PC-9 (cell line): ENCODE data around the gene MYO1H. TPM values are rescaled to one million over a fixed set of nuclear protein-coding genes. Genes with fewer than 3 reads are reported as not detected.

Experiments
- BruUV-seq: library from RNA; stranded (reverse); fragments of 400-500 nt; replicated peaks from 2 replicates; lab custom pipeline; 2021; lab: Mats Ljungman, UMichigan
- CTCF ChIA-PET: fragments of 300-600 bp; sonication (Branson Sonifier 250); formaldehyde crosslinking; loops from one replicate; lab custom pipeline; 2022; ENCODE audit warnings: antibody characterized with exemption; lab: Charles Lee
- POLR2A ChIA-PET: fragments of 300-600 bp; sonication (Branson Sonifier 250); formaldehyde crosslinking; loops from one replicate; lab custom pipeline; 2022; ENCODE audit warnings: antibody characterized with exemption; ENCODE audit not compliant: unreplicated experiment; lab: Charles Lee
- DNase-seq, 2 experiments: peaks; one replicate each; pipeline versions ENCODE4 v3.0.0 to v3.0.0-alpha.2; 2015 to 2022; ENCODE audit warnings: mixed read lengths in 1 of 2
- H2AFZ ChIP-seq: fragments of 200-600 bp; sonication (generic); 2 replicates; pipeline ENCODE4 v1.8.1; 2017; ENCODE audit warnings: antibody characterized with exemption
- H3F3A ChIP-seq: fragments of 200-600 bp; sonication (generic); 2 replicates; pipeline ENCODE4 v1.8.1; 2017; ENCODE audit warnings: antibody characterized with exemption, mild to moderate bottlenecking, low read depth; ENCODE audit not compliant: insufficient read depth
- H3K27ac ChIP-seq: fragments of 200-600 bp; sonication (generic); 2 replicates; pipeline ENCODE4 v1.6.1; 2016; ENCODE audit warnings: mixed run types
- H3K27me3 ChIP-seq: fragments of 200-600 bp; sonication (generic); 2 replicates; pipeline ENCODE4 v1.6.1; 2016; ENCODE audit warnings: low read depth, mixed run types; ENCODE audit not compliant: insufficient read depth
- H3K36me3 ChIP-seq: fragments of 200-600 bp; sonication (generic); 2 replicates; pipeline ENCODE4 v1.6.1; 2016; ENCODE audit warnings: low read depth, mixed run types
- H3K4me1 ChIP-seq: fragments of 200-600 bp; sonication (generic); replicated peaks from 2 replicates; pipeline ENCODE4 v1.6.1; 2016; ENCODE audit warnings: mixed run types; ENCODE audit not compliant: insufficient read depth
- H3K4me2 ChIP-seq: fragments of 200-600 bp; sonication (generic); 2 replicates; pipeline ENCODE4 v1.6.1; 2017; ENCODE audit warnings: mixed run types
- H3K4me3 ChIP-seq: fragments of 200-600 bp; sonication (generic); 2 replicates; pipeline ENCODE4 v1.6.1; 2016; ENCODE audit warnings: mixed run types
- H3K79me2 ChIP-seq: fragments of 200-600 bp; sonication (generic); 2 replicates; pipeline ENCODE4 v1.6.1; 2017; ENCODE audit warnings: low read depth, mixed run types
- H3K9me2 ChIP-seq: fragments of 200-600 bp; sonication (generic); 2 replicates; pipeline ENCODE4 v1.8.1; 2017; ENCODE audit warnings: mild to moderate bottlenecking; ENCODE audit not compliant: insufficient read depth
- H3K9me3 ChIP-seq: fragments of 200-600 bp; sonication (generic); 2 replicates; pipeline ENCODE4 v1.8.1; 2016; ENCODE audit warnings: low read depth; ENCODE audit not compliant: insufficient read depth
- H4K20me1 ChIP-seq: fragments of 200-600 bp; sonication (generic); 2 replicates; pipeline ENCODE4 v1.8.1; 2017; ENCODE audit not compliant: insufficient read depth
- EZH2 ChIP-seq: fragments of 200-600 bp; sonication (generic); IDR thresholded peaks from 2 replicates; pipeline ENCODE4 v1.8.0; 2017; ENCODE audit warnings: antibody characterized with exemption, low read depth
- intact Hi-C: fragments of 100-400 bp; cut with micrococcal nuclease; formaldehyde crosslinking; loops from one replicate; pipeline ENCODE4 v1.10.0; 2022; ENCODE audit not compliant: unreplicated experiment
- total RNA-seq: library from RNA; stranded (reverse); gene quantifications from 2 replicates; pipeline ENCODE4 v1.2.3, GENCODE V29; 2021
- TF ChIP-seq, protein P1 (sequence below): fragments of 200-600 bp; sonication (generic); conservative IDR thresholded peaks from 2 replicates; pipeline ENCODE4 v1.6.1; 2017; ENCODE audit warnings: mixed run types, antibody characterized with exemption, mild to moderate bottlenecking, moderate library complexity

MYO1H gene
- total RNA-seq, 1 experiment from 2014 or later: not detected

GRCh38 chr12:109352184-109352583 is 4.5 kb downstream of the MYO1H start:
- CTCF ChIA-PET: no interaction called here
- POLR2A ChIA-PET: no interaction called here

DNA sequence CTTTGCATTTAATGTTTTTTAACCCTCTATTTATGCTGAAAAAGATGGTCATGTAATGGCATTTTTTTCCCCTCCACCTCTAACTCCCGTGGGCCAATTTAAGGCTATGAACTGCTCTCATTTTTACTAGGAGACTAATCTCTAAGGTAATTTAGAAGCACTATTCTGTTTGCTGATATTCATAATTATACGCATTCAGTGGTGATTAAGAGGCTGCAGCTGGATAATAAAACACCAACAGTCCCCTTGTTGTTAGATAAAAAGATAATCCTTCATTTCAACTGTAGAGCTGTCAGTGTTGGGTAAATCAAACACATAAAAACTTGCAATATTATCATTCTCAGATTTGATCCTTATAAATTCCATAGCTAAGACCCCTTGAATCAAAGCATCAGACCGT is 8.9 kb downstream of the MYO1H start:
- BruUV-seq: no TSS peak
- Histone ChIP-seq H4K20me1 (no peaks in the 10 kb centered on the region), H3K27me3 (peaks cover 77% of the 10 kb centered on the region), H3K36me3 (no peaks in the 10 kb centered on the region), H3F3A (no peaks in the 10 kb centered on the region), H3K9me2 (no peaks in the 10 kb centered on the region), H3K4me1 (no peaks in the 10 kb centered on the region), H3K27ac (no peak overlapping the region), H3K9me3 (no peaks in the 10 kb centered on the region), H3K4me2 (no peak overlapping the region), H3K4me3 (no peak overlapping the region), H3K79me2 (no peaks in the 10 kb centered on the region), H2AFZ (no peak overlapping the region)
- DNase-seq: no peak
- intact Hi-C loops: no loop called here
- POLR2A ChIA-PET: no interaction called here
- TF ChIP-seq EZH2: no peak
- TF ChIP-seq, protein P1, sequence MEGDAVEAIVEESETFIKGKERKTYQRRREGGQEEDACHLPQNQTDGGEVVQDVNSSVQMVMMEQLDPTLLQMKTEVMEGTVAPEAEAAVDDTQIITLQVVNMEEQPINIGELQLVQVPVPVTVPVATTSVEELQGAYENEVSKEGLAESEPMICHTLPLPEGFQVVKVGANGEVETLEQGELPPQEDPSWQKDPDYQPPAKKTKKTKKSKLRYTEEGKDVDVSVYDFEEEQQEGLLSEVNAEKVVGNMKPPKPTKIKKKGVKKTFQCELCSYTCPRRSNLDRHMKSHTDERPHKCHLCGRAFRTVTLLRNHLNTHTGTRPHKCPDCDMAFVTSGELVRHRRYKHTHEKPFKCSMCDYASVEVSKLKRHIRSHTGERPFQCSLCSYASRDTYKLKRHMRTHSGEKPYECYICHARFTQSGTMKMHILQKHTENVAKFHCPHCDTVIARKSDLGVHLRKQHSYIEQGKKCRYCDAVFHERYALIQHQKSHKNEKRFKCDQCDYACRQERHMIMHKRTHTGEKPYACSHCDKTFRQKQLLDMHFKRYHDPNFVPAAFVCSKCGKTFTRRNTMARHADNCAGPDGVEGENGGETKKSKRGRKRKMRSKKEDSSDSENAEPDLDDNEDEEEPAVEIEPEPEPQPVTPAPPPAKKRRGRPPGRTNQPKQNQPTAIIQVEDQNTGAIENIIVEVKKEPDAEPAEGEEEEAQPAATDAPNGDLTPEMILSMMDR: no peak
- CTCF ChIA-PET: no interaction called here

More at GRCh38 chr12:109352184-109352583, 4.5 kb downstream of the MYO1H start:
- H3K4me2 ChIP-seq: no peak overlapping the region
- intact Hi-C loops: no loop called here
- no peaks in the 10 kb centered on the region for H3K36me3 ChIP-seq
- H3K4me1 ChIP-seq: no peaks in the 10 kb centered on the region
- TF ChIP-seq, protein P1: no peak
- TF ChIP-seq EZH2: no peak
- BruUV-seq: no TSS peak
- DNase-seq: no peak
- H2AFZ ChIP-seq: no peak overlapping the region
- H3K79me2 ChIP-seq: no peaks in the 10 kb centered on the region
- H3K9me3 ChIP-seq: no peaks in the 10 kb centered on the region
- no peak overlapping the region for H3K4me3 ChIP-seq
- peaks cover 73% of the 10 kb centered on the region for H3K27me3 ChIP-seq
- no peaks in the 10 kb centered on the region for H4K20me1 ChIP-seq
- no peaks in the 10 kb centered on the region for H3K9me2 ChIP-seq
- no peak overlapping the region for H3K27ac ChIP-seq
- H3F3A ChIP-seq: no peaks in the 10 kb centered on the region

DNA sequence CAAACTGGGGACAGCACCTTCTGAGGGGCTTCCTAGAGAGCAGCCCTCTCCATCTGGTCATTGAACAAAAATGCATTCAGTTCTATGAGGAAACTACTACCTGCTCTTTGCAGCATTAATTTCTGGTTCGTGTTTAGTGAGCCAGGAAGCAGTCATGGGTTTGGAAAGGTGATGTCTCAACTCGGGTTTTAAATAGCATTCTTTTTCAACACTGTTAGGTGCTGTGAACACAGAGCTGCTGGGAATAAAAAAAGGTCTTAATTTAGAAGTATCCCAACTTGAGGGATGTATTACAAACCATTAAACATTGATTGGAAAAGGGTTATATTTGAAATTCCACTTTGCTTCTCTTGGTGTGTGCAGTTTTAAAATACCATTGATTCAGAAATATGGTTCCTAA is 9.3 kb downstream of the MYO1H start:
- POLR2A ChIA-PET: no interaction called here
- intact Hi-C loops: no loop called here
- no peaks in the 10 kb centered on the region for H3K9me2 ChIP-seq

More for the DNA sequence above, 9.3 kb downstream of the MYO1H start:
- no peak for TF ChIP-seq EZH2
- TF ChIP-seq, protein P1: no peak
- no peaks in the 10 kb centered on the region for H3K36me3 ChIP-seq
- no peaks in the 10 kb centered on the region for H3K79me2 ChIP-seq
- BruUV-seq: no TSS peak
- H2AFZ ChIP-seq: no peak overlapping the region
- no peaks in the 10 kb centered on the region for H3K9me3 ChIP-seq
- H3K4me2 ChIP-seq: no peak overlapping the region
- no peak for DNase-seq
- H3K4me1 ChIP-seq: no peaks in the 10 kb centered on the region
- no peak overlapping the region for H3K4me3 ChIP-seq
- CTCF ChIA-PET: no interaction called here
- peaks cover 76% of the 10 kb centered on the region for H3K27me3 ChIP-seq
- H3K27ac ChIP-seq: no peak overlapping the region
- no peaks in the 10 kb centered on the region for H3F3A ChIP-seq
- H4K20me1 ChIP-seq: no peaks in the 10 kb centered on the region
